LNCAP (cell line): Measurements from ENCODE around the gene HOXA4.

Experiments used
- CTCF ChIP-seq: fragments of 450-650 bp; IDR thresholded peaks from 2 replicates; pipeline ENCODE4 v1.5.1; 2017; ENCODE audit warnings: mild to moderate bottlenecking

The HOXA4 gene

GRCh38 chr7:27094304-27095049 is 36.1 kb downstream of the HOXA4 start:
- TF ChIP-seq CTCF = no peak

GRCh38 chr7:27093184-27093895 is 37.2 kb downstream of the HOXA4 start:
- no peak for TF ChIP-seq CTCF

- no peak for TF ChIP-seq CTCF
Observed at GRCh38 chr7:27092819-27093110, 37.8 kb downstream of the HOXA4 start.

- TF ChIP-seq CTCF = no peak
Observed at GRCh38 chr7:27091941-27092818, 38.4 kb downstream of the HOXA4 start.

GRCh38 chr7:27091105-27091504 is 39.5 kb downstream of the HOXA4 start:
- TF ChIP-seq CTCF = no peak

- no peak for TF ChIP-seq CTCF
Observed at GRCh38 chr7:27088002-27088922, 42.3 kb downstream of the HOXA4 start.

- TF ChIP-seq CTCF = no peak
Observed at GRCh38 chr7:27083646-27084045, 46.9 kb downstream of the HOXA4 start.
